HL-60 (cell line): ENCODE results near the gene DECR2.

Experiments used
- DNase-seq, 2 experiments: peaks; one replicate each; pipeline ENCODE4 v3.0.0-alpha.2; 2010 to 2020; ENCODE audit warnings: low read depth in 1 of 2, low spot score in 1 of 2
- H3K27ac ChIP-seq: fragments of 250-450 bp; sonication (Bioruptor Pico); replicated peaks from 2 replicates; pipeline ENCODE4 v1.5.1; 2020; ENCODE audit warnings: mild to moderate bottlenecking, moderate library complexity
- H3K27me3 ChIP-seq: fragments of 250-450 bp; sonication (Bioruptor Pico); 2 replicates; pipeline ENCODE4 v1.5.1; 2021; ENCODE audit warnings: mild to moderate bottlenecking, moderate library complexity; ENCODE audit not compliant: insufficient read depth, poor library complexity, severe bottlenecking
- H3K4me3 ChIP-seq: replicated peaks from 2 replicates; pipeline ENCODE4 v1.5.1; 2011; ENCODE audit warnings: mild to moderate bottlenecking, control low read depth, low read length; ENCODE audit not compliant: insufficient read depth
- GABPA ChIP-seq: IDR thresholded peaks from 2 replicates; pipeline ENCODE4 v1.6.1; 2012; ENCODE audit warnings: low read depth
- POLR2AphosphoS5 ChIP-seq: IDR thresholded peaks from 2 replicates; pipeline ENCODE4 v1.6.1; 2012; ENCODE audit warnings: low read depth
- SPI1 ChIP-seq: IDR thresholded peaks from 2 replicates; pipeline ENCODE4 v1.6.1; 2012; ENCODE audit warnings: low read depth, mild to moderate bottlenecking, borderline replicate concordance
- TF ChIP-seq, protein P1 (sequence below): IDR thresholded peaks from one replicate; pipeline ENCODE4 v1.5.1; 2011; ENCODE audit warnings: low read length, control low read depth, inconsistent platforms; ENCODE audit not compliant: insufficient read depth
- TF ChIP-seq, protein P2 (sequence below): IDR thresholded peaks from 2 replicates; pipeline ENCODE4 v1.6.1; 2012; ENCODE audit warnings: low read depth; ENCODE audit not compliant: insufficient replicate concordance

The DECR2 gene

DNA sequence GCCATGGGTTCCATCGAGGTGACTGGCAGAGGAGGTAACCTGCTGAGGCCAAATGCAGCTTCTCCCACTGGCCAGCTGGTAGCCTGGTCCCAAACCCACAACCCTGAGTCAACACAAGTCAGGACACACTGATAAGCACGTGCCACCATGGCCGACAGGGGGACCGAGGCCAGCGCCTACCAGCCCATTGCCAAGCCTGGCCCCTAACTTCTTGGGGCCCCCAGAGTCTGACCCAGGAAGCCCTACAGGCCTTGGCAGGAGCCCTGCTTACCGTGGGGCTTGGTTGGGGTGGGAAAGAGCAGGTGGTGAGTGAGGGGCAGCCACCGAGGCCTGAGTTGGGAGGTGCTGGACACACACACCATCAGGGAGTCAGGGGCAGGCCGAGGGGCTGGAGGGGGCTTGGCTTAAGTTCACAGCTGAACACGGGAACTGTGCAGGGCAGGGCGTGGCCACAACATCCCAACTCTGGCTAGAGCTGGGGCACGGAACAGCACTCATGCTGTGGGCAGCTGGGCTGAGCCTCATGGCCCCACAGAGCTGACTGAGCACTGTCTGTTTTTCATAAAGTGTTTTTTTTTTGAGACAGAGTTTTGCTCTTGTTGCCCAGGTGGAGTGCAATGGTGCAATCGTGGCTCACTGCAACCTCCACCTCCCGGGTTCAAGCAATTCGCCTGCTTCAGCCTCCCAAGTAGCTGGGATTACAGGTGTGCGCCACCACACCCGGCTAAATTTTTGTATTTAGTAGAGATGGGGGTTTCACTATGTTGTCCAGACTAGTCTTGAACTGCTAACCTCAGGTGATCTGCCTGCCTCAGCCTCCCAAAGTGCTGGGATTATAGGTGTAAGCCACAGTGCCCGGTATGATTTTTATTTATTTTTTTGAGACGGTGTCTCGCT, 36.8 kb upstream of the DECR2 start:
- H3K4me3 ChIP-seq = no peak overlapping the region
- no peaks in the 10 kb centered on the region for H3K27me3 ChIP-seq
- no peak overlapping the region for H3K27ac ChIP-seq
- no peak for DNase-seq
- TF ChIP-seq POLR2AphosphoS5 (no peak), SPI1 (no peak), GABPA (no peak)
- TF ChIP-seq, protein P1, sequence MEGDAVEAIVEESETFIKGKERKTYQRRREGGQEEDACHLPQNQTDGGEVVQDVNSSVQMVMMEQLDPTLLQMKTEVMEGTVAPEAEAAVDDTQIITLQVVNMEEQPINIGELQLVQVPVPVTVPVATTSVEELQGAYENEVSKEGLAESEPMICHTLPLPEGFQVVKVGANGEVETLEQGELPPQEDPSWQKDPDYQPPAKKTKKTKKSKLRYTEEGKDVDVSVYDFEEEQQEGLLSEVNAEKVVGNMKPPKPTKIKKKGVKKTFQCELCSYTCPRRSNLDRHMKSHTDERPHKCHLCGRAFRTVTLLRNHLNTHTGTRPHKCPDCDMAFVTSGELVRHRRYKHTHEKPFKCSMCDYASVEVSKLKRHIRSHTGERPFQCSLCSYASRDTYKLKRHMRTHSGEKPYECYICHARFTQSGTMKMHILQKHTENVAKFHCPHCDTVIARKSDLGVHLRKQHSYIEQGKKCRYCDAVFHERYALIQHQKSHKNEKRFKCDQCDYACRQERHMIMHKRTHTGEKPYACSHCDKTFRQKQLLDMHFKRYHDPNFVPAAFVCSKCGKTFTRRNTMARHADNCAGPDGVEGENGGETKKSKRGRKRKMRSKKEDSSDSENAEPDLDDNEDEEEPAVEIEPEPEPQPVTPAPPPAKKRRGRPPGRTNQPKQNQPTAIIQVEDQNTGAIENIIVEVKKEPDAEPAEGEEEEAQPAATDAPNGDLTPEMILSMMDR = no peak
- TF ChIP-seq, protein P2, sequence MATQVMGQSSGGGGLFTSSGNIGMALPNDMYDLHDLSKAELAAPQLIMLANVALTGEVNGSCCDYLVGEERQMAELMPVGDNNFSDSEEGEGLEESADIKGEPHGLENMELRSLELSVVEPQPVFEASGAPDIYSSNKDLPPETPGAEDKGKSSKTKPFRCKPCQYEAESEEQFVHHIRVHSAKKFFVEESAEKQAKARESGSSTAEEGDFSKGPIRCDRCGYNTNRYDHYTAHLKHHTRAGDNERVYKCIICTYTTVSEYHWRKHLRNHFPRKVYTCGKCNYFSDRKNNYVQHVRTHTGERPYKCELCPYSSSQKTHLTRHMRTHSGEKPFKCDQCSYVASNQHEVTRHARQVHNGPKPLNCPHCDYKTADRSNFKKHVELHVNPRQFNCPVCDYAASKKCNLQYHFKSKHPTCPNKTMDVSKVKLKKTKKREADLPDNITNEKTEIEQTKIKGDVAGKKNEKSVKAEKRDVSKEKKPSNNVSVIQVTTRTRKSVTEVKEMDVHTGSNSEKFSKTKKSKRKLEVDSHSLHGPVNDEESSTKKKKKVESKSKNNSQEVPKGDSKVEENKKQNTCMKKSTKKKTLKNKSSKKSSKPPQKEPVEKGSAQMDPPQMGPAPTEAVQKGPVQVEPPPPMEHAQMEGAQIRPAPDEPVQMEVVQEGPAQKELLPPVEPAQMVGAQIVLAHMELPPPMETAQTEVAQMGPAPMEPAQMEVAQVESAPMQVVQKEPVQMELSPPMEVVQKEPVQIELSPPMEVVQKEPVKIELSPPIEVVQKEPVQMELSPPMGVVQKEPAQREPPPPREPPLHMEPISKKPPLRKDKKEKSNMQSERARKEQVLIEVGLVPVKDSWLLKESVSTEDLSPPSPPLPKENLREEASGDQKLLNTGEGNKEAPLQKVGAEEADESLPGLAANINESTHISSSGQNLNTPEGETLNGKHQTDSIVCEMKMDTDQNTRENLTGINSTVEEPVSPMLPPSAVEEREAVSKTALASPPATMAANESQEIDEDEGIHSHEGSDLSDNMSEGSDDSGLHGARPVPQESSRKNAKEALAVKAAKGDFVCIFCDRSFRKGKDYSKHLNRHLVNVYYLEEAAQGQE = no peak

DNA sequence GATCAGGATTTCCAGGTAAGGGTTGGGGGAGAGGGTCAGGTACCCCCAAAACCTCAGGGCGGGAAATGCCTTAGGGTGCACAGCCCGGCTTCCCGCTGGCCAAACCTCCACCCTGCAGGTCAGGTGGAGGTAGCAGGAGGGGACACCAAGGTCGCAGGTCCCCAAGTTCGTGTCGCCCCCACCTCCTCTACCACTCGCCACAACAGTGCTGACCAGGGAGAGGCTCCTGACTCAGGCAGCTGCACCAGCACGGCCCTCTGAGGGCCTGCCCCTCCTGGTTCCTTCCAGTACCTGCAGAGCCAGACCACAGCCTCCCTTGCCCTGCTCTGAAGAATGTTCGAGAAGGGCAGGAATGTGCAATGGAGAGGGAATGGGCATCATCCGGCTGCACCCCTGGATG, 35.2 kb upstream of the DECR2 start:
- H3K27me3 ChIP-seq = no peaks in the 10 kb centered on the region
- TF ChIP-seq GABPA = no peak
- TF ChIP-seq POLR2AphosphoS5 = no peak
- TF ChIP-seq SPI1 = no peak
- TF ChIP-seq, protein P1 = no peak
- TF ChIP-seq, protein P2 = no peak
- H3K4me3 ChIP-seq = no peak overlapping the region
- no peak overlapping the region for H3K27ac ChIP-seq
- DNase-seq = no peak

GRCh38 chr16:367333-367903, 34.3 kb upstream of the DECR2 start:
- H3K4me3 ChIP-seq = no peak overlapping the region
- no peak overlapping the region for H3K27ac ChIP-seq
- no peak for TF ChIP-seq POLR2AphosphoS5
- no peak for TF ChIP-seq GABPA
- DNase-seq = no peak
- no peaks in the 10 kb centered on the region for H3K27me3 ChIP-seq

DNA sequence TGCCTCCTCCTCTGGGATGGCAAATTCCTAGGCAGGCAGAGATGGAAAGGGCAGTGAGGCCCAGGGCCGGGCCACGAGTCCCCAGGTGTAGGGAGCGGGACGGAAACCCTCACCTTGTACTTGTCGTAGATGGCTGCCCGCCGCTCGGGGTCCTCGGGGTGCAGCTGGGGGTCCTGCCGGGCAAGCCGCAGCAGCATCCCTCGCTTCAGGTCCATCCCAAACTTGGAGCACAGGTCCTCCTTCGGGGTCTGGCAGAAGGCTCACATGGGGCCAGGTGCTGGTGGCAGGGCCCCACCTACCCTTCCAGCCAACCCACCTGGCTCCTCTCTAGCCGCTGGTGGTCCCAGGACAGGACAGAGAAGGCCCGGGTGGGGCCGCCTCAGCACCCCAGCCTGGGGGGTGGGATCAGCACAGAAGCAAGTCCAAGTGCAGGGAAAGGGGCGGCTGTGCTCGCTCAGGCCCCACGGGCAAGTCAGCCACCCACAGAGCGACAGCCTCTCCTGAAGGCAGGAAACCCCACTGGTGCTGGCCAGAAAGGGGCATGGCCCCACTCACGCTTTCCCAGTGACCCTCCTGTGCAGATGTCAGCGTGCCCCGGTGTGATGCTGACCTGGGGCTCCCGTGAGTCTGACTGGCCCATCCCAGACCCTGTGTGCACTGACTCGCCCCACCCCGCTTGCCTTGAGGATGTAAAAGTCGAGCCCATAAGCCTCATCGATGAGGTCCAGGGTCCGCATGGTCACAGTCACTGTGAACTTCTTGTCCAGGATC, 33.1 kb upstream of the DECR2 start:
- H3K27ac ChIP-seq = no peak overlapping the region
- H3K27me3 ChIP-seq = no peaks in the 10 kb centered on the region
- TF ChIP-seq, protein P1 = no peak
- TF ChIP-seq, protein P2 = no peak
- no peak for TF ChIP-seq SPI1
- no peak for TF ChIP-seq POLR2AphosphoS5
- no peak for TF ChIP-seq GABPA
- no peak for DNase-seq
- H3K4me3 ChIP-seq = no peak overlapping the region
